Spleen (tissue), 7 donors: ENCODE measurements around the gene TRPC4AP.

Source experiments
- POLR2A ChIP-seq, 3 donors: fragments of 450-650 bp; IDR thresholded peaks; one replicate each; pipeline ENCODE4 v1.5.1; 2017; ENCODE audit warnings: antibody characterized with exemption in 3 of 3, mild to moderate bottlenecking in 1 of 3
- TF ChIP-seq, protein P1 (sequence below), 11 experiments: fragments of 200-600 bp in 7 of 11; fragments of 450-650 bp in 4 of 11; sonication (generic) in 4 of 11; IDR thresholded peaks in 8 of 11; conservative IDR thresholded peaks in 3 of 11; 1 replicate in 7 of 11; 2 replicates in 4 of 11; pipeline versions ENCODE4 v1.4.0 to v1.8.0; 2016 to 2021; ENCODE audit warnings: antibody characterized with exemption in 11 of 11, inconsistent platforms in 4 of 11, mild to moderate bottlenecking in 1 of 11
- donor health status: DM: no; HTN: no; CAD: no; lungs with moderate emphysema.
- donor health status: DM: no; HTN: no; CAD: no.
- donor health status: DM: no; HTN: no; CAD: no.

DNA sequence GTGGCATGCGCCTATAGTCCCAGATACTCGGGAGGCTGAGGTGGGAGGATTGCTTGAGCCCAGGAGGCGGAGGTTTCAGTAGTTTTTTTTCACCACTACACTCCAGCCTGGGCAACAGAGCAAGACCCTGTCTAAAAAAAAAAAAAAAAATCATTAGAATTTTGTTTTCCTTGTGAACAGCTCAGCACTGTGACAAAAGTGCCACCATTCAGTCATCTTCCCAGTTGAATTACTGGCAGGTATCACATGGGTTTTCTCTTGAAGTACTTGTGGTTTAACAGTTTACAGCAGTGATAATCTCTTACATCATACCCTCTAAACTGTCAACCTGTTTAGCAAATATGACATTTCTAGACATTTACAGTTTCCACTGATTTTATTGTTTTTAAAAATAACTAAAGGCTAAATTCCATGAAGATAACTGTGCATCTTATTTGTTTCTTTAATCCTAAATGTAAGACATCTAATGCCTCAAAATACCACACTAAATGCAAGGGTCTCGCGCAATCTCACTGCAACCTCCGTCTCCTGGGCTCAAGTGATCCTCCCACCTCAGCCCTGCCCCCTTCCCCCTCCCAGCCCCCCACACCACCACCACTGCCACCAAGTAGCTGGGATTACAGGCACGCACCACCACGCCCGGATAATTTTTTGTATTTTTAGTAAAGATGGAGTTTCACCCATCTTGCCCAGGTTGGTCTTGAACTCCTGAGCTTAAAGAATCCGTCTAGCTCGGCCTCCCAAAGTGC lies 7.0 kb downstream of the TRPC4AP start:
- TF ChIP-seq, protein P1, sequence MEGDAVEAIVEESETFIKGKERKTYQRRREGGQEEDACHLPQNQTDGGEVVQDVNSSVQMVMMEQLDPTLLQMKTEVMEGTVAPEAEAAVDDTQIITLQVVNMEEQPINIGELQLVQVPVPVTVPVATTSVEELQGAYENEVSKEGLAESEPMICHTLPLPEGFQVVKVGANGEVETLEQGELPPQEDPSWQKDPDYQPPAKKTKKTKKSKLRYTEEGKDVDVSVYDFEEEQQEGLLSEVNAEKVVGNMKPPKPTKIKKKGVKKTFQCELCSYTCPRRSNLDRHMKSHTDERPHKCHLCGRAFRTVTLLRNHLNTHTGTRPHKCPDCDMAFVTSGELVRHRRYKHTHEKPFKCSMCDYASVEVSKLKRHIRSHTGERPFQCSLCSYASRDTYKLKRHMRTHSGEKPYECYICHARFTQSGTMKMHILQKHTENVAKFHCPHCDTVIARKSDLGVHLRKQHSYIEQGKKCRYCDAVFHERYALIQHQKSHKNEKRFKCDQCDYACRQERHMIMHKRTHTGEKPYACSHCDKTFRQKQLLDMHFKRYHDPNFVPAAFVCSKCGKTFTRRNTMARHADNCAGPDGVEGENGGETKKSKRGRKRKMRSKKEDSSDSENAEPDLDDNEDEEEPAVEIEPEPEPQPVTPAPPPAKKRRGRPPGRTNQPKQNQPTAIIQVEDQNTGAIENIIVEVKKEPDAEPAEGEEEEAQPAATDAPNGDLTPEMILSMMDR (IDR thresholded peaks at IDR 0.05 in 8 of 11, conservative IDR thresholded peaks at IDR 0.05 in 3 of 11): no peak
- no peak for TF ChIP-seq POLR2A (IDR thresholded peaks at IDR 0.05)
